Caco-2 (cell line): ENCODE data around the gene ENTPD1. TPM values are rescaled to one million over a fixed set of nuclear protein-coding genes. Genes with fewer than 3 reads are reported as not detected.
A peak's percentile ranks its signal among the peaks of the same experiment; 100 is the strongest.

Experiments used
- BruUV-seq: library from RNA; stranded (reverse); fragments of 400-500 nt; replicated peaks from 2 replicates; lab custom pipeline; 2021; lab: Mats Ljungman, UMichigan
- CTCF ChIA-PET: fragments of 300-600 bp; sonication (Branson Sonifier 250); formaldehyde crosslinking; loops from one replicate; lab custom pipeline; 2022; ENCODE audit warnings: antibody characterized with exemption; lab: Charles Lee
- POLR2A ChIA-PET: fragments of 300-600 bp; sonication (Branson Sonifier 250); formaldehyde crosslinking; loops from one replicate; lab custom pipeline; 2022; ENCODE audit warnings: antibody characterized with exemption; lab: Charles Lee
- DNase-seq, 2 experiments: peaks; one replicate each; pipeline versions ENCODE4 v3.0.0 to v3.0.0-alpha.2; 2020 to 2022
- H3K27me3 ChIP-seq: replicated peaks from 2 replicates; pipeline ENCODE4 v1.6.0; 2011; ENCODE audit warnings: low read length; ENCODE audit not compliant: control insufficient read depth, insufficient read depth
- H3K36me3 ChIP-seq: 2 replicates; pipeline ENCODE4 v1.5.1; 2011; ENCODE audit warnings: low read length; ENCODE audit not compliant: control insufficient read depth, insufficient read depth
- H3K4me1 ChIP-seq: fragments of 250-450 bp; sonication (Bioruptor Pico); 2 replicates; pipeline ENCODE4 v1.5.1; 2020; ENCODE audit warnings: mild to moderate bottlenecking
- H3K4me3 ChIP-seq: 2 replicates; pipeline ENCODE4 v1.5.1; 2011; ENCODE audit warnings: low read depth, mild to moderate bottlenecking, control low read depth, low read length
- H3K9me3 ChIP-seq: fragments of 250-450 bp; sonication (Bioruptor Pico); 2 replicates; pipeline ENCODE4 v1.5.1; 2020; ENCODE audit warnings: mild to moderate bottlenecking, moderate library complexity
- H3K27ac Mint-ChIP-seq: one replicate; pipeline ENCODE4 v1.8.0; 2022; ENCODE audit warnings: mixed read lengths; ENCODE audit not compliant: unreplicated experiment
- H3K27me3 Mint-ChIP-seq: one replicate; pipeline ENCODE4 v1.8.0; 2022; ENCODE audit warnings: mixed read lengths; ENCODE audit not compliant: insufficient read depth, unreplicated experiment
- H3K36me3 Mint-ChIP-seq: one replicate; pipeline ENCODE4 v1.8.0; 2022; ENCODE audit warnings: mild to moderate bottlenecking, mixed read lengths; ENCODE audit not compliant: insufficient read depth, unreplicated experiment
- H3K4me1 Mint-ChIP-seq: one replicate; pipeline ENCODE4 v1.8.0; 2022; ENCODE audit warnings: low read depth, mixed read lengths; ENCODE audit not compliant: unreplicated experiment
- H3K4me3 Mint-ChIP-seq: one replicate; pipeline ENCODE4 v1.8.0; 2022; ENCODE audit warnings: mild to moderate bottlenecking, moderate library complexity, mixed read lengths; ENCODE audit not compliant: unreplicated experiment
- H3K9me3 Mint-ChIP-seq: one replicate; pipeline ENCODE4 v1.8.0; 2022; ENCODE audit warnings: mixed read lengths; ENCODE audit not compliant: unreplicated experiment
- CTCF ChIP-seq, 2 experiments: fragments of 200-600 bp in 1 of 2; IDR thresholded peaks; 1 replicate in 1 of 2; 2 replicates in 1 of 2; pipeline versions ENCODE4 v1.5.1 to v1.8.0; 2011 to 2022; ENCODE audit warnings: antibody characterized with exemption in 1 of 2, control low read depth in 1 of 2, inconsistent platforms in 1 of 2, low read depth in 1 of 2, low read length in 1 of 2, mild to moderate bottlenecking in 1 of 2, moderate library complexity in 1 of 2; ENCODE audit not compliant: insufficient read depth in 1 of 2, severe bottlenecking in 1 of 2, unreplicated experiment in 1 of 2
- intact Hi-C: fragments of 100-400 bp; cut with micrococcal nuclease; formaldehyde crosslinking; loops from one replicate; pipeline ENCODE4 v1.10.0; 2022; ENCODE audit not compliant: unreplicated experiment
- total RNA-seq: library from RNA; stranded (reverse); gene quantifications from 2 replicates; pipeline ENCODE4 v1.2.3, GENCODE V29; 2022

ENTPD1 gene
- total RNA-seq, 1 experiment from 2014 or later = 2.2 TPM

- Mint-ChIP-seq H3K27ac (peak overlapping the region; percentile 9), H3K27me3 (no peaks in the 10 kb centered on the region), H3K4me1 (peaks cover 12% of the 10 kb centered on the region), H3K4me3 (no peak overlapping the region), H3K36me3 (no peaks in the 10 kb centered on the region), H3K9me3 (no peaks in the 10 kb centered on the region)
- H3K27me3 ChIP-seq = no peaks in the 10 kb centered on the region
- peaks cover 24% of the 10 kb centered on the region for H3K4me1 ChIP-seq
- H3K36me3 ChIP-seq = no peaks in the 10 kb centered on the region
- ChIA-PET CTCF (interaction anchor here (0.7 kb wide), 1 partner anchor 124 kb away, joined by 3 read pairs; the partner anchor contains the start of gene TCTN3), POLR2A (no interaction called here)
- intact Hi-C loops = no loop called here
- DNase-seq = no peak
- TF ChIP-seq CTCF (IDR thresholded peaks at IDR 0.05; ENCODE audit: insufficient read depth in 1 of 2, low read depth in 1 of 2, low read length in 1 of 2, severe bottlenecking in 1 of 2, unreplicated experiment in 1 of 2) = no peak
- no TSS peak for BruUV-seq
- peaks cover 4% of the 10 kb centered on the region; the same call in 1 of the 2 replicates for H3K9me3 ChIP-seq
- H3K4me3 ChIP-seq = no peak overlapping the region
Observed at GRCh38 chr10:95818010-95818409, 62.0 kb downstream of the ENTPD1 start.

GRCh38 chr10:95818668-95819067 lies 62.7 kb downstream of the ENTPD1 start:
- CTCF ChIA-PET = interaction anchor here (0.7 kb wide), 1 partner anchor 125 kb away, joined by 3 read pairs; the partner anchor contains the start of gene TCTN3
- Mint-ChIP-seq H3K36me3 (no peaks in the 10 kb centered on the region), H3K4me1 (peaks cover 12% of the 10 kb centered on the region), H3K27ac (peak overlapping the region; percentile 9), H3K27me3 (no peaks in the 10 kb centered on the region), H3K4me3 (no peak overlapping the region), H3K9me3 (no peaks in the 10 kb centered on the region)
- POLR2A ChIA-PET = no interaction called here
- DNase-seq = no peak
- Histone ChIP-seq H3K9me3 (peaks cover 4% of the 10 kb centered on the region; the same call in 1 of the 2 replicates), H3K4me1 (peaks cover 24% of the 10 kb centered on the region), H3K27me3 (no peaks in the 10 kb centered on the region), H3K4me3 (no peak overlapping the region), H3K36me3 (no peaks in the 10 kb centered on the region)
- no TSS peak for BruUV-seq
- TF ChIP-seq CTCF (IDR thresholded peaks at IDR 0.05; ENCODE audit: insufficient read depth in 1 of 2, low read depth in 1 of 2, low read length in 1 of 2, severe bottlenecking in 1 of 2, unreplicated experiment in 1 of 2) = no peak
- intact Hi-C loops = no loop called here

DNA sequence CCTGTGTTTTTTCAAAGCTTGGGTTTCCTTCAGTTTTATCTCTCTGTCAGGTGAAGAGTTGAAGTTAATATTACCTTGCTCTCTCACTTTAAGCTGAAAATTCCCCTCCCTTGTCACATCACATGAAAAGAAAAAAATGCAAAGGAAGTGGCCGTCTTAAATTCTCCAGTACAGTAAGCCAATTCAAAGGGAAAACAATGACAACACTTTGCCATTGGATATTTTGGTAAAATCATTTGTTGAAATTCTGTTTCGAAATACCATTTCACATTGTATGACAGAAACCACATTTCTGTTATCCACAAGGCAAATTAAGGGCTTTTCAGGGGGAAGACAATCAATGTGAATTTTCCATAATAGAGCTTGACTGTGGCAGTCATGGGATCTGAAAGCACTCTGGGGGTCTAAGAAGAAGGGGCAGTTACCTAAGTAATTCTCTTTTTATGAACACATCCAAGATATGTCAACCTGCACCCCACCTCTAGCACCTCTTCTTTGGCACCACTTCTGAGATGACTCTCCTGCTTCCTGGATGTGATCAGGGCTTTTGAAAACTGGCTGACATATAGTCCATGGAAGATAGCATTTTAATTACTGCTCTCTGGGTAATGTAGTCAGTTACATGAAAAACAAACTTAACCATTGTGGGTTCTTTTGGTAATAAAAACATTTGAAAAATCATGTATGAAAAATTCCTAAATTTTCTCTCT lies 63.8 kb downstream of the ENTPD1 start:
- peaks cover 24% of the 10 kb centered on the region for H3K4me1 ChIP-seq
- Mint-ChIP-seq H3K36me3 (no peaks in the 10 kb centered on the region), H3K4me3 (no peak overlapping the region), H3K4me1 (peaks cover 12% of the 10 kb centered on the region), H3K27me3 (no peaks in the 10 kb centered on the region), H3K9me3 (no peaks in the 10 kb centered on the region), H3K27ac (no peak overlapping the region)
- H3K36me3 ChIP-seq = no peaks in the 10 kb centered on the region
- no peak for DNase-seq
- no peak for TF ChIP-seq CTCF (IDR thresholded peaks at IDR 0.05; ENCODE audit: insufficient read depth in 1 of 2, low read depth in 1 of 2, low read length in 1 of 2, severe bottlenecking in 1 of 2, unreplicated experiment in 1 of 2)
- no peaks in the 10 kb centered on the region for H3K27me3 ChIP-seq
- no peak overlapping the region for H3K4me3 ChIP-seq
- CTCF ChIA-PET = no interaction called here
- intact Hi-C loops = no loop called here
- peaks cover 4% of the 10 kb centered on the region; the same call in 1 of the 2 replicates for H3K9me3 ChIP-seq
- POLR2A ChIA-PET = no interaction called here
- no TSS peak for BruUV-seq
